Measurements from ENCODE around the gene TTC17. TPM values are rescaled to one million over a fixed set of nuclear protein-coding genes. Genes with fewer than 3 reads are reported as not detected.

TTC17 gene
- polyA plus RNA-seq, 1 experiment, result 104 TPM

DNA sequence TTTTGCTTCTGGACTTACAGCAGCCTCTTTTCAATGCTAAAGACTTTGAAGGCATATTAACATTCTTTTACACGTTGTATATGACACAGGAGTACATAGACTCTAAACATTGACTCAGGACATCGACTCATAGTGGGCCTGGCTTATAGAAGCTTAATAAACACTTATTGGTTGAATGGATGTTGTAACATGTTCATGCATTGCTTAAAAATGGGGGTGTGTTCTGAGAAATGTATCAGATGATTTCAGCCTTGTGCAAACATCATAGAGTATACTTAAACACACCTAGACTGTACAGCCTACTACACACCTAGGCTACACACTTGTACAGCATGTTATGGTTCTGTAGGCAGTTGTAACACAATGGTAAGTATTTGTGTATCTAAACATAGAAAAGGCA, 17.9 kb downstream of the TTC17 start:
- ChIA-PET CTCF (no interaction called here), POLR2A (no interaction called here)
- H3K27me3 ChIP-seq (ENCODE audit: control insufficient read depth, insufficient read depth, low read length), result no peaks in the 10 kb centered on the region
- H3K36me3 ChIP-seq (ENCODE audit: control insufficient read depth, insufficient read depth, low read length), result no peaks in the 10 kb centered on the region
- TF ChIP-seq, protein P1, sequence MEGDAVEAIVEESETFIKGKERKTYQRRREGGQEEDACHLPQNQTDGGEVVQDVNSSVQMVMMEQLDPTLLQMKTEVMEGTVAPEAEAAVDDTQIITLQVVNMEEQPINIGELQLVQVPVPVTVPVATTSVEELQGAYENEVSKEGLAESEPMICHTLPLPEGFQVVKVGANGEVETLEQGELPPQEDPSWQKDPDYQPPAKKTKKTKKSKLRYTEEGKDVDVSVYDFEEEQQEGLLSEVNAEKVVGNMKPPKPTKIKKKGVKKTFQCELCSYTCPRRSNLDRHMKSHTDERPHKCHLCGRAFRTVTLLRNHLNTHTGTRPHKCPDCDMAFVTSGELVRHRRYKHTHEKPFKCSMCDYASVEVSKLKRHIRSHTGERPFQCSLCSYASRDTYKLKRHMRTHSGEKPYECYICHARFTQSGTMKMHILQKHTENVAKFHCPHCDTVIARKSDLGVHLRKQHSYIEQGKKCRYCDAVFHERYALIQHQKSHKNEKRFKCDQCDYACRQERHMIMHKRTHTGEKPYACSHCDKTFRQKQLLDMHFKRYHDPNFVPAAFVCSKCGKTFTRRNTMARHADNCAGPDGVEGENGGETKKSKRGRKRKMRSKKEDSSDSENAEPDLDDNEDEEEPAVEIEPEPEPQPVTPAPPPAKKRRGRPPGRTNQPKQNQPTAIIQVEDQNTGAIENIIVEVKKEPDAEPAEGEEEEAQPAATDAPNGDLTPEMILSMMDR (IDR thresholded peaks at IDR 0.05; ENCODE audit: insufficient read depth, low read depth, low read length), result no peak
- no peak overlapping the region for H3K4me3 ChIP-seq (ENCODE audit: low read depth, low read length)
- DNase-seq (ENCODE audit: low read depth), result no peak

DNA sequence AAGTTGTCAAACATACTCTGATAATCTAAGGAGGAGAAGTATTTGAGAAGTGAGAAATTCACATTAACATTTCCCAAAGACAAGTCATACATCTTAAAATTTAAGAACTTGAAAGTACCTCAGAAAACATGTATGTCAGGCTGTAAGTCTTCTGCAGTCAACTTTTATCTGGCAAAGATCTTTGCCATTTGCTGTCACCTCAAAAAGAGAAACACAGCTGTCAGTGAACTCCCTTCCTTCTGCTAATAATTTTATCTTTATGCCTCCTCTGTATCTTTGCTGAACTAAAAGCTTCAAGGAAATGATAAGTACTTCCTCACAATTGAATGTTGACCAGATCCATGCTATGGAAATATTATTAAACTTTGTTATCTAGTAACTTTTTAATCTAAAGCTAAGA, 18.7 kb downstream of the TTC17 start:
- DNase-seq (ENCODE audit: low read depth), result no peak
- H3K36me3 ChIP-seq (ENCODE audit: control insufficient read depth, insufficient read depth, low read length), result no peaks in the 10 kb centered on the region
- TF ChIP-seq, protein P1 (IDR thresholded peaks at IDR 0.05; ENCODE audit: insufficient read depth, low read depth, low read length), result no peak
- ChIA-PET POLR2A (no interaction called here), CTCF (no interaction called here)
- H3K27me3 ChIP-seq (ENCODE audit: control insufficient read depth, insufficient read depth, low read length), result no peaks in the 10 kb centered on the region
- no peak overlapping the region for H3K4me3 ChIP-seq (ENCODE audit: low read depth, low read length)

DNA sequence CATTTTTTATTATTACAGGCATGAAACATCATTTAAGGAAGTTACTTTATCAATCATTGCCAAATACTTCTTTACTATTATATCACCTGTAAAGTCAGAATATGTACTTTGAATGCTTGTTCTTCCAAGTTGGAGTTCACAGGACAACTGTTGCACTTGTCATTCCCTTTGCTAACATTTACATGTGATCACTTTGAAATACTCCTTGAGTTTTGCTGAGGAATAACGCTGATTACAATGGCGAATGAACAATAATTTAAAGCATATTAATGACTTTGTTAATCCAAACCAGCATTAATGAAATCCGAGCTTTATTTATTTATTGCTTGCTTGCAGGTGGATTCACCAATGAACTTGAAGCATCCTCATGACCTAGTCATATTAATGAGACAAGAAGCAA, 20.2 kb downstream of the TTC17 start:
- 0 out of 2 replicates have a peak, but pooled peaks cover 1% of the 10 kb centered on the region for H3K36me3 ChIP-seq (ENCODE audit: control insufficient read depth, insufficient read depth, low read length)
- POLR2A ChIA-PET, result no interaction called here
- CTCF ChIA-PET, result interaction anchor here (0.6 kb wide), 1 partner anchor 8 kb away, joined by 4 read pairs; no protein-coding TSS in a partner anchor

DNA sequence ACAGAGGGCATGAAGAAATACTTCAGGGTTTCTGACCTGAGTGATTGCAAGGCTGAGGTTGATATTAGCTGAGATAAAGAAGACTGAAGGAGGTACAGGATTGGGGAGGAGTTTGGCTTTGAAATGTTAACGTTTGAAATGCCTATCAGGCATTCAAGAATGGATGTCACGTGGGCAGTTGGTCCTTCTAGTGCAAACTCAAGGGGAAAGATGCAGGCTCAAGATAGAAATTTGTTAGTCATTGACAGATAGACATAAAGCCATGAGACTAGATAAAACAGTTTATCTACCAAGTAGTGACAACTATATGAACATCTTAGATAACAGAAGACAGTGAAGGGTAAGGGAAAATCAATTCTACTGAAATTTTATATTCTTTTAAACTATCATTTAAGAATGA, 23.1 kb downstream of the TTC17 start:
- CTCF ChIA-PET, result interaction anchor here (0.6 kb wide), 1 partner anchor 45 kb away, joined by 4 read pairs; no protein-coding TSS in a partner anchor
- POLR2A ChIA-PET, result no interaction called here
- TF ChIP-seq, protein P1 (IDR thresholded peaks at IDR 0.05; ENCODE audit: insufficient read depth, low read depth, low read length), result no peak
- 0 out of 2 replicates have a peak, but pooled peaks cover 4% of the 10 kb centered on the region for H3K36me3 ChIP-seq (ENCODE audit: control insufficient read depth, insufficient read depth, low read length)
- DNase-seq (ENCODE audit: low read depth), result no peak
- no peaks in the 10 kb centered on the region for H3K27me3 ChIP-seq (ENCODE audit: control insufficient read depth, insufficient read depth, low read length)
- H3K4me3 ChIP-seq (ENCODE audit: low read depth, low read length), result no peak overlapping the region

More for the DNA sequence above, 20.2 kb downstream of the TTC17 start:
- Histone ChIP-seq H3K4me3 (ENCODE audit: low read depth, low read length) (no peak overlapping the region), H3K27me3 (ENCODE audit: control insufficient read depth, insufficient read depth, low read length) (no peaks in the 10 kb centered on the region)
- no peak for DNase-seq (ENCODE audit: low read depth)
- TF ChIP-seq, protein P1 (IDR thresholded peaks at IDR 0.05; ENCODE audit: insufficient read depth, low read depth, low read length), result no peak

DNA sequence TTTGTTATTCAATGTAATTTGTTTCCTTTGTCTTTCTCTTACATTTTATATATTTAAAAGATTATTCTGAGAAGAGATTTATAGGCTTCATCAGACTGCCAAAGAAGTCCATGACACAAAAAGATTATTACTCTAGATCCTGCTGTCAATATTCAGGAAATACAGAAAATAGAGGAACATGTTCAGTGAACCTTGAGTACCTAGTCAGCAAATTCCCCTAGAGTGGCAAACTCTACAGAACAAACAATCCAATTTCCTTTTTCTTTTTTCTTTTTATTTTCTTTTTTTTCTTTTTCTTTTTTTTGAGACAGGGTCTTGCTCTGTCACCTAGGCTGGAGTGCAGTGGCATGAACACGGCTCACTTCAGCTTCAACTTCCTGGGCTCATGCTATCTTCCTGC, 23.9 kb downstream of the TTC17 start:
- TF ChIP-seq, protein P1 (IDR thresholded peaks at IDR 0.05; ENCODE audit: insufficient read depth, low read depth, low read length), result no peak
- no peak for DNase-seq (ENCODE audit: low read depth)
- H3K27me3 ChIP-seq (ENCODE audit: control insufficient read depth, insufficient read depth, low read length), result no peaks in the 10 kb centered on the region
- POLR2A ChIA-PET, result no interaction called here
- no peak overlapping the region for H3K4me3 ChIP-seq (ENCODE audit: low read depth, low read length)
- CTCF ChIA-PET, result interaction anchor here (0.7 to 0.9 kb wide), 2 partner anchors 22 to 24 kb away, joined by 3 to 5 read pairs; partner anchors contain the start of gene TTC17
- H3K36me3 ChIP-seq (ENCODE audit: control insufficient read depth, insufficient read depth, low read length), result 0 out of 2 replicates have a peak, but pooled peaks cover 5% of the 10 kb centered on the region
